Measurements from ENCODE around the gene CAMKK1. TPM values are rescaled to one million over a fixed set of nuclear protein-coding genes. Genes with fewer than 3 reads are reported as not detected.

The CAMKK1 gene
- 6.0 TPM for total RNA-seq
- polyA plus RNA-seq (ENCODE audit: insufficient read depth, low read depth, low replicate concordance), result 2.6 TPM
- long read RNA-seq, donor 1, result 0 reads
- long read RNA-seq, donor 2, result 0 reads
- long read RNA-seq, donor 3, partial matches to known transcripts, result 0 of 1 reads
- long read RNA-seq, donor 3, other reads (novel, unspliced or antisense), result 0 of 1 reads
- long read RNA-seq, donor 4, result 0 reads
- long read RNA-seq, donor 5, result 0 reads
- long read RNA-seq, donor 6, result 0 reads
- long read RNA-seq, donor 7, partial matches to known transcripts, result 1 of 3 reads
- long read RNA-seq, donor 7, other reads (novel, unspliced or antisense), result 1 of 3 reads
- long read RNA-seq, donor 8, result 0 reads
- long read RNA-seq, donor 9, partial matches to known transcripts, result 0 of 1 reads
- long read RNA-seq, donor 9, other reads (novel, unspliced or antisense), result 0 of 1 reads
- long read RNA-seq, donor 10, result 0 reads

GRCh38 chr17:3893003-3893719, at the start of gene CAMKK1:
Gene CAMKK1 (minus strand): TSS chr17:3893053. CDS start chr17:3885687, 7,366 bp downstream.
- Histone ChIP-seq H3K27ac (ENCODE audit: low read depth in 2 of 2, low read length in 2 of 2) (peak within 1 kb of the TSS; percentile 43 to 70), H3K4me3 (ENCODE audit: low read length in 3 of 3) (peak within 1 kb of the TSS; percentile 11 to 62 (median 45)), H3K9ac (ENCODE audit: low read length in 3 of 3) (peak within 1 kb of the TSS in 2 of 3 donors; percentile 10 to 22), H3K4me1 (ENCODE audit: control insufficient read depth in 2 of 3, insufficient read depth in 2 of 3, low read depth in 1 of 3, low read length in 3 of 3) (peaks cover 0 to 28% (median 13%) of the 10 kb centered on the region in 3 donors), H3K9me3 (ENCODE audit: control insufficient read depth in 2 of 3, insufficient read depth in 1 of 3, low read length in 3 of 3) (no peaks in the 10 kb centered on the region), H3K36me3 (ENCODE audit: control insufficient read depth in 2 of 3, insufficient read depth in 3 of 3, low read length in 3 of 3) (no peaks in the 10 kb centered on the region), H3K27me3 (ENCODE audit: control insufficient read depth, insufficient read depth, low read length) (peaks cover 4% of the 10 kb centered on the region)
- DNase-seq, result peak; percentile 85 to 96 (median 90)
- FAIRE-seq, result no peak
- intact Hi-C loops (cut with DNase I), result no loop called here
- no peak for TF ChIP-seq CTCF (IDR thresholded peaks at IDR 0.05; ENCODE audit: borderline replicate concordance, extremely low read depth, insufficient read depth)

DNA sequence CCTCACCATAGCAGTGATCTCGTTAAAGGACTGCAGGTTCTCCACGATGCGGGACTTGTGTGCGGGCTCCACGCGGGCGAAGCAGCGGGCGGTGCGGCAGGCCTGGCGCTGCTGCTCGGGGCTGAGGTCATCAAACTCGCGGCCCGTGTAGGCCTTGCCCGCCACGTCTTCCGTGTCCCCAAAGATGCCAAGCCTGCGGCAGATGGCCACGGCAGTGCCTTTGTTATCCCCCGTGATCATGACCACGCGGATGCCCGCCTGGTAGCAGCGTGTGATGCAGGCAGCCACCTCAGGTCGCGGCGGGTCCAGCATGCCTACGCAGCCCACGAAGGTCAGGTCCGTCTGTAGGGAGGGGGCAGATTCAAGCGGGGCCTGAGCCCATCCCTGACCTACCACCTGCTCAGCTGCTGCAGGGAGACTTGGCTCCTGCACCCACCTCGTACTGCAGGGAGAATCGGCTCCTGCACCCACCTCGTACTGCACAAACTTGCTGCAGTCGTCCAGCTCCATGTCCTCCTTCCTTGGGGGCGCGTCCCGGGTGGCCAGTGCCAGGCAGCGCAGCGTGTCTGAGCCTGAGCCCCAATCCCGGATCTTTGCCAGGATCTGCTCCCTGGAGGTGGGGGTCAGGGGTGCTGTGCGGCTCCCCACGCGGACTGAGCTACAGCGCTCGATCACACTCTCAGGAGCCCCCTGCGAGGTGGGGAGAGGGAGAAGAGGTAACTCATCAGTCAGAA, 48.3 kb upstream of the CAMKK1 start:
- Histone ChIP-seq H3K4me3 (ENCODE audit: low read length in 3 of 3) (no peak overlapping the region), H3K9ac (ENCODE audit: low read length in 3 of 3) (no peak overlapping the region), H3K9me3 (ENCODE audit: control insufficient read depth in 2 of 3, insufficient read depth in 1 of 3, low read length in 3 of 3) (no peaks in the 10 kb centered on the region), H3K27me3 (ENCODE audit: control insufficient read depth, insufficient read depth, low read length) (no peaks in the 10 kb centered on the region), H3K4me1 (ENCODE audit: control insufficient read depth in 2 of 3, insufficient read depth in 2 of 3, low read depth in 1 of 3, low read length in 3 of 3) (peaks cover 0 to 5% (median 0%) of the 10 kb centered on the region in 3 donors), H3K36me3 (ENCODE audit: control insufficient read depth in 2 of 3, insufficient read depth in 3 of 3, low read length in 3 of 3) (no peaks in the 10 kb centered on the region), H3K27ac (ENCODE audit: low read depth in 2 of 2, low read length in 2 of 2) (no peak overlapping the region)
- FAIRE-seq (no peak), DNase-seq (no peak)
- no peak for TF ChIP-seq CTCF (IDR thresholded peaks at IDR 0.05; ENCODE audit: borderline replicate concordance, extremely low read depth, insufficient read depth)
- intact Hi-C loops (cut with DNase I), result loop anchor here (10.0 kb wide), 1 partner anchor 64 kb away; no protein-coding TSS in a partner anchor

DNA sequence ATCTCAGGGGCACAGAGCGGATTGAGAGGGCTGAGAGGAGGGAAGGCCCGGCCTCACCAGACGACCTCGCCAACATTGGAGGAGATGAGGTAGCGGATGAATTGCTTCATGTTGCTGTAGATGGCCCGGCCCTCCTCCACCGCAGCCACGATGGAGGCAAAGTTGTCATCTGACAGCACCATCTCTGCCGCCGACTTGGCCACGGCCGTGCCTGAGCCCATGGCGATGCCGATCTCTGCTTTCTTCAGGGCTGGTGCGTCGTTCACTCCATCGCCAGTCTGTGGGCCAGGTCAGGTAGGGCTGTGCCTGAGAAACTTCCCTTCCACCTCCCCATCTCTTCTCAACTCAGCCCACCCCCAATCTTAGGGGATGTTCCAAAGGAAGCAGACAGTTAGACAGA, 44.5 kb upstream of the CAMKK1 start:
- Histone ChIP-seq H3K4me3 (ENCODE audit: low read length in 3 of 3) (no peak overlapping the region), H3K27me3 (ENCODE audit: control insufficient read depth, insufficient read depth, low read length) (no peaks in the 10 kb centered on the region), H3K27ac (ENCODE audit: low read depth in 2 of 2, low read length in 2 of 2) (no peak overlapping the region), H3K9me3 (ENCODE audit: control insufficient read depth in 2 of 3, insufficient read depth in 1 of 3, low read length in 3 of 3) (no peaks in the 10 kb centered on the region), H3K4me1 (ENCODE audit: control insufficient read depth in 2 of 3, insufficient read depth in 2 of 3, low read depth in 1 of 3, low read length in 3 of 3) (peaks cover 0 to 2% (median 0%) of the 10 kb centered on the region in 3 donors), H3K9ac (ENCODE audit: low read length in 3 of 3) (no peak overlapping the region), H3K36me3 (ENCODE audit: control insufficient read depth in 2 of 3, insufficient read depth in 3 of 3, low read length in 3 of 3) (no peaks in the 10 kb centered on the region)
- FAIRE-seq (no peak), DNase-seq (no peak)
- intact Hi-C loops (cut with DNase I), result no loop called here
- no peak for TF ChIP-seq CTCF (IDR thresholded peaks at IDR 0.05; ENCODE audit: borderline replicate concordance, extremely low read depth, insufficient read depth)
